ENCODE data around the gene MCF2L.

MCF2L gene

DNA sequence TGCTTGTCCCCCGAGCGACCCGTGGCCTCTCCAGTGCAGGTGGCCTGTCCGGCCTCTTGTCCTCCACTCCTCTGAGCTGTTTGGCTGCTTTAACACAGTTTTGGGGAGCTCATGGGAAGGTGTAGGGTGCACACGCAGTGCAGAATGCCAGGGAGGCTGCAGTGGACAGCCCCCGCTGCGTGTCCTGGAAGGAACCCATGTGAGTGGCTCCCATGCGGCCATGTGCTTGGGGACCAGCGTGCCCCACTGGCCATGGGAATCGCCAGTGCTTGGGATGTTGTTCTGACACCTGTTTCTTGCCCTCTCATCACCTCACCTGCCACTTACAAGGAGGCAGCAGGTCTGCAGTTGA lies 114.0 kb downstream of the MCF2L start:
- Histone ChIP-seq H3K27me3 (ENCODE audit: low read length) (no peaks in the 10 kb centered on the region), H3K4me3 (ENCODE audit: insufficient read depth, low read length, poor library complexity, severe bottlenecking) (no peak overlapping the region), H4K20me1 (ENCODE audit: low read depth, low read length) (no peaks in the 10 kb centered on the region), H3K36me3 (ENCODE audit: low read length) (no peaks in the 10 kb centered on the region), H3K27ac (ENCODE audit: low read depth, low read length) (no peak overlapping the region), H3K4me2 (ENCODE audit: low read depth, low read length, poor library complexity, severe bottlenecking) (no peak overlapping the region), H3K9me3 (ENCODE audit: insufficient read depth, low read length) (peaks cover 6% of the 10 kb centered on the region; the same call in 1 of the 2 replicates), H2AFZ (ENCODE audit: low read depth, low read length, severe bottlenecking) (no peak overlapping the region), H3K9ac (ENCODE audit: low read length) (no peak overlapping the region), H3K9me2 (replicated peaks; ENCODE audit: insufficient read depth, low read length) (no peaks in the 10 kb centered on the region), H3F3A (ENCODE audit: insufficient read depth) (no peaks in the 10 kb centered on the region), H3K79me2 (ENCODE audit: insufficient read depth, low read length) (no peaks in the 10 kb centered on the region)
- TF ChIP-seq CTCF (IDR thresholded peaks at IDR 0.05; ENCODE audit: insufficient read depth, low read length, poor library complexity, severe bottlenecking) (no peak), EZH2phosphoT487 (conservative IDR thresholded peaks at IDR 0.05; ENCODE audit: low read length) (no peak)

DNA sequence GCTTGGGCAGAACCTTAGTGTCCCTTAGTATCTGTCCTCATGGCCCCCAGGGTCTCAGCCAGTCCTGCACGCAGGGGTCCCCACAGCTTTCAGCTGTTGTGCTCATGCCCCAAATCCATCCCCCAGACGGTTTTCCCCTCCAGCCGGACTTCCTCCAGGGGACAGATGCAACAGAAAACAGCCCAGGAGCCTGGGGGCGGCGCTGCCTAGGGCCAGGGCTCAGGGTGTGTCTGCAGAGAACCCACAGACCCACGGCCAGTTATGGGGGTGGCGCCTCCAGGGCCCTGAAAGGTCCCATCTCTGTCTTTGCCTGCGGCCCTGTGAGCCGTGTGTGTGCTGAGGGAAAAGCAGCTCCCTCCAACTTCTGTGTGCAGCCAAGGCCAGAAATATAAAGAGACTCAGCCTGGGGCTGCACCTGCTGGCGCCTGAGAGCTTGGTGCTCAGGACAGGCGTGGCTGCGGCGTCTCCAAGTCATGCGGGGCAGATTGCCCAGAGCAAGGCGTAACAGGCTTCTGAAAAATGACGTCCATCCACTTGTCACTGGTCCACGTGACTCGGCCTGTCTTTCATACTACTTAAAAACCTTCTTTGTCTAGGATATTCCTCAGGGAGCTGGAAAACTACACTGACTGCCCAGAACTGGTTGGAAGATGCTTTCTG lies 114.5 kb downstream of the MCF2L start:
- Histone ChIP-seq H3K27me3 (ENCODE audit: low read length) (no peaks in the 10 kb centered on the region), H4K20me1 (ENCODE audit: low read depth, low read length) (no peaks in the 10 kb centered on the region), H2AFZ (ENCODE audit: low read depth, low read length, severe bottlenecking) (no peak overlapping the region), H3K4me3 (ENCODE audit: insufficient read depth, low read length, poor library complexity, severe bottlenecking) (no peak overlapping the region), H3K4me2 (ENCODE audit: low read depth, low read length, poor library complexity, severe bottlenecking) (no peak overlapping the region), H3K9ac (ENCODE audit: low read length) (no peak overlapping the region), H3K27ac (ENCODE audit: low read depth, low read length) (no peak overlapping the region), H3K9me3 (ENCODE audit: insufficient read depth, low read length) (peaks cover 6% of the 10 kb centered on the region; the same call in 1 of the 2 replicates), H3K9me2 (replicated peaks; ENCODE audit: insufficient read depth, low read length) (no peaks in the 10 kb centered on the region), H3K36me3 (ENCODE audit: low read length) (no peaks in the 10 kb centered on the region), H3F3A (ENCODE audit: insufficient read depth) (no peaks in the 10 kb centered on the region), H3K79me2 (ENCODE audit: insufficient read depth, low read length) (no peaks in the 10 kb centered on the region)
- TF ChIP-seq CTCF (IDR thresholded peaks at IDR 0.05; ENCODE audit: insufficient read depth, low read length, poor library complexity, severe bottlenecking) = no peak
- no peak for TF ChIP-seq EZH2phosphoT487 (conservative IDR thresholded peaks at IDR 0.05; ENCODE audit: low read length)

- TF ChIP-seq EZH2phosphoT487 (conservative IDR thresholded peaks at IDR 0.05; ENCODE audit: low read length) (no peak), CTCF (IDR thresholded peaks at IDR 0.05; ENCODE audit: insufficient read depth, low read length, poor library complexity, severe bottlenecking) (no peak)
- no peaks in the 10 kb centered on the region for H3F3A ChIP-seq (ENCODE audit: insufficient read depth)
- no peaks in the 10 kb centered on the region for H3K36me3 ChIP-seq (ENCODE audit: low read length)
- H3K79me2 ChIP-seq (ENCODE audit: insufficient read depth, low read length) = no peaks in the 10 kb centered on the region
- H4K20me1 ChIP-seq (ENCODE audit: low read depth, low read length) = no peaks in the 10 kb centered on the region
- H3K4me3 ChIP-seq (ENCODE audit: insufficient read depth, low read length, poor library complexity, severe bottlenecking) = no peak overlapping the region
- H3K9ac ChIP-seq (ENCODE audit: low read length) = no peak overlapping the region
- no peak overlapping the region for H3K27ac ChIP-seq (ENCODE audit: low read depth, low read length)
- peaks cover 6% of the 10 kb centered on the region; the same call in 1 of the 2 replicates for H3K9me3 ChIP-seq (ENCODE audit: insufficient read depth, low read length)
- no peak overlapping the region for H3K4me2 ChIP-seq (ENCODE audit: low read depth, low read length, poor library complexity, severe bottlenecking)
- H3K27me3 ChIP-seq (ENCODE audit: low read length) = no peaks in the 10 kb centered on the region
- no peaks in the 10 kb centered on the region for H3K9me2 ChIP-seq (replicated peaks; ENCODE audit: insufficient read depth, low read length)
- no peak overlapping the region for H2AFZ ChIP-seq (ENCODE audit: low read depth, low read length, severe bottlenecking)
Measured at GRCh38 chr13:113084094-113084942, 115.3 kb downstream of the MCF2L start.
